OCI-M1 (cell line): ENCODE data around the gene BABAM1.

Source experiments
- DNase-seq: peaks from one replicate; lab custom pipeline; 2025; lab: John Stamatoyannopoulos, UW

BABAM1 gene

DNA sequence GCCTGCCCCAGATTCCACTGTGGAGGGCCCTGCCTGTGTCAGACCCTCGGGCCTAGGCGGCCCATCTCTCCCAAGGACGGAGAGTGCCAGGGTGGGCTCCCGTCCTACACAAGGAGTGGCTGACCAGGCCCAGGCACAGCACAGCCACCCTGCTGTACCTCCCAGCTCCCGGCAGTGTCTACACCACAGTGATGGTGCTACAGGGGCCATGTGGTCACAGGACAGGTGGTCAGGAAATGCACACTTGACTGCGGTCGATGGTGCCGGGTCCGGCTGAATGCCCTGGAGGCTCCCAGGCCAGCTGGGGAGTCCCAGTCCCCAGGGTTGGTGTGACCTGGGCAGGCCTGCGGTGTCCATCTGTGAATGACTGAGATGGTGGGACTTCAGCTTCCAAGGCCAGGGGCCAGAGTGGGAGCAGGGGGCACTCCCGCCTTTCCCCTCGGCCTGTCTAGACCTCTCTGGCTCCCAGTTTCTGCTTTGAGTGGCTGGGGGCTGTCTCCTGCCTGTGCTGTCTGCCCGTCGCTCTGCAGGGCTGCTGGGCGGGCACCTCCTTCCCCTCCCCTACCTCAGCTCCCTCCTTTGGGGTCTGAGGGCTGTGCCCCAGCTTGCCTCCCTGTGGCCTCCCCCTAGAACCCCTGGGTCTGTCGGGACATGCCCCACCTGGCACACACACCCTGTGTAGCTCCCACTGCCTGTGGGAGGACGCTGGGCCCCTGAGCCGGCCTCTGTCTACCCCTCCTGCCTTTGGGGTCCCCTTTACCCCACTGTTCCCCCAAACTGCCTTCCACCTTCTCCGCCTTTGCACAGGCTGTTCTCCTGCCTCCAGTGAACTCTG, 54.6 kb downstream of the BABAM1 start:
- no peak for DNase-seq

DNA sequence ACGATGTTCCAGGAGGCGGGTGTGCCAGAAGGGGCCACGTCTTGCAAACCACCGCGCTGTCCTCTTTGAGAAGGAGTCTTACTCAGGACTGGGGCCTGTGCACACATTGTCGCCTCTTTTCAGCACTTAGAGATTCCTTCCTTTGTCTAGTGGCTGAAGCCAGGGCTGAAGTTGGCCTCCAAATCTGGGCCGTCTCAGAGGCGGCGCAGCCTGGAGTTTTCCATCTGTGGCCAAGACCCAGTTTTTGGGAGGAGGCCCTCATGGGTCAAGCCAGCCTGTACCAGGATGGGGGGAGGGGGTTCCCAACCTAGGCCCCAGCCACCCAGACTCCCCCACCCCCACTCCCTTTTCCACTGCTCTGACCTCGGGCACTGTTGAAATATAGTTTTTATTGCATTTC, 55.6 kb downstream of the BABAM1 start:
- no peak for DNase-seq

DNA sequence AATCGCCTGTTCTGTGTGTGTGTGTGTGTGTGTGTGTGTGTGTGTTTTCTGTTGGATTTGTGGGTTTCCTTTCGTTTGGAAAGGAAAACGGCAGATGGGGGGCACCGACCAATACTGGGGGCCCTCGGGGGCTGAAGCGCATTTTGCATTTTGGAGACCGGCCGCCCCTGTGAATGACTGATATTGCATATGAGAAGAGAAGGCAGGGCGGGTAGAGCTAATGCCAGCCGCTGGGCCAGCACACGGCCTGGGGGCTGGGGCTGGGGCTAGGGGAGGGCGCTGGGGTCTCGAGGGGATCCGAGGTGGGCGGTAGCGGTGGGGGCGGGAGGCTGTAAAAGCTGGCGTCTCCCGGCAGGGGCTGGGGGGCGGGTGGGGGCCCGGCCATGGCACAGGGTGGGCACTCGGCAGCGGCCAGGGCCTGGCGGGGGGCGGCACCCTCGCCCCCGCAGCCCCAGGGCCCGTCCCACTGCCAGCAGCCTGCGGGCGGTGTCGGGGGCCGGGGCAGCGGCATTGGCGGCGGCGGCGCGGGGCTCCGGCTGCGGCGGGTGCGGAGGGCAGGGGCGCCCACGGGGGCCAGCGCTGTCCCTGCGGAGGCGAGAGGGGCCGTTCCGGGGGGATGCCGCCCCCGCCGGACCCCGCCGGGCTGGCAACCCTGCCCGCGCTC, 56.2 kb downstream of the BABAM1 start:
- DNase-seq: no peak

DNA sequence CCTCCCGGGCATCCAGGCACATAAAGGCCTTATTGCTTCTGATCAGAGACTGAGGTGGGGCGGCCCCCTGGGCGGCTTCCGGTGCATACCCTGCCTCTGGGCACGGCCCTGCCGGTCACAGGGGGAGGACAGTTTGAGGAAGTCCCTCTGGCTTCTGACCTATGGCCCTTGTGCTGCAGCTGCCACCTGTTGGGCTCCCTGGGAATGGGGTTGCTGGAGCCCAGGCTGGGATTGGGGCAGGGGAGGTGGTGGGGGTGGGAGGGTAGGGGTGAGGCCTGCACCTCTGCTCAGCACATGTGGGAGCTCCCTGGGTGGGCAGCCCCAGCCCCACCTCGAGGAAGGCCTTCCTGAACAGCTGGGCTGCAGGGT, 56.7 kb downstream of the BABAM1 start:
- DNase-seq: peak; percentile 54

DNA sequence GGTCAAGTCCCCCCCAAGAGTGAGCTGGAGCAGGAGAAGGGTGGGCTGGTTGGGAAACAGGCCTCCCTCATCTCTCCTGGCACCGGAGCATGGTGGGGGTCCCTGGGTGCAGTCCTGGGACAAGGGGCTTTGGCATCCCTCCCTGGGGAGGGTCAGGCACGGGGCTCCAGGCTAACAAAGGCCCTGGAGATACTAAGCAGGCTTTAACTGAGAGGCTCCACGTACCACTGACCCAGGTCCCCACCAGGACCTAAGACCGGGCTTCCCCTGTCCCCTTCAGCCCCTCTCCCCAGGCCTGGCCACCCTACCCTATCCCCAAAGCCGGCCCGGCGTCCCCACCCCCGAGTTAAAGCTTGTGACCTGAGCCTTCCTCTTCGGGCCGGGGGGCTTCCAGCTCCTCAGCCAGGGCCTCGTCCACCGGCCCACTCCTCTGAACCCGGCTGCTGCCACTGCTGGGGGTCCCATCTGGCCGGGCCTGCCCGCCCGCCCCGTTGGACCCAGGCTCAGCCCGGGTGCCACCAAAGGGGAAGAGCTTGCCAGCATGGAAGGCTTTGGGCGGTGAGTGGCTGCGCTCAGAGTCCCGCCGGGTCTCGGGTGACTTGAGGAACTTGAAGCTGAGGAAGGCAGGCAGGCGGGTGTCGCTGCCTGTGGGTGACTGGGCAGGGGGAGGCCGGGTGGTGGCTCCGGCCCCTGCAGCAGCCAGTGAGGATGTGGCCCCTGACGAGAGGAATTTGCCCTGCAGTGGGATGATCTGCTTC, 57.3 kb downstream of the BABAM1 start:
- no peak for DNase-seq

DNA sequence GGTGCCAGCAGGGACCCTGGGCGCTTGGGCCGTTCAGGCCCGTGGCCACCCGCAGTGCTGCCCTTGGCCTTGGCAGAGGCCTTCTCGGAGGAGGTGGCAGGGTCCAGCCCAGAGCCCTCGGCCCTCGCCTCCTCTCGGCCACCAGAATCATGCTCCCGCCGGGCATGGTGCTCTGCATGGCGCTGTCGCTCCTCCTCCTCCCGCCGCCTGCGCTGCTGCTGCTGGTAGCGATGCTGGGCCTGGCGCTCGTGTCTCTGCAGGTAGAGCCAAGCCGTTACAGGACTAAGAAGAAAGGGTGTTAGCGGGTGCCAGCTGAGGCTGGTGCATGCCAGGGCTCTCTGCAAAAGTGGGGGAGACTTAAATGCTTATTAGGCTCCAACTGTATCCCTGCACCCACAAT, 57.9 kb downstream of the BABAM1 start:
- no peak for DNase-seq

DNA sequence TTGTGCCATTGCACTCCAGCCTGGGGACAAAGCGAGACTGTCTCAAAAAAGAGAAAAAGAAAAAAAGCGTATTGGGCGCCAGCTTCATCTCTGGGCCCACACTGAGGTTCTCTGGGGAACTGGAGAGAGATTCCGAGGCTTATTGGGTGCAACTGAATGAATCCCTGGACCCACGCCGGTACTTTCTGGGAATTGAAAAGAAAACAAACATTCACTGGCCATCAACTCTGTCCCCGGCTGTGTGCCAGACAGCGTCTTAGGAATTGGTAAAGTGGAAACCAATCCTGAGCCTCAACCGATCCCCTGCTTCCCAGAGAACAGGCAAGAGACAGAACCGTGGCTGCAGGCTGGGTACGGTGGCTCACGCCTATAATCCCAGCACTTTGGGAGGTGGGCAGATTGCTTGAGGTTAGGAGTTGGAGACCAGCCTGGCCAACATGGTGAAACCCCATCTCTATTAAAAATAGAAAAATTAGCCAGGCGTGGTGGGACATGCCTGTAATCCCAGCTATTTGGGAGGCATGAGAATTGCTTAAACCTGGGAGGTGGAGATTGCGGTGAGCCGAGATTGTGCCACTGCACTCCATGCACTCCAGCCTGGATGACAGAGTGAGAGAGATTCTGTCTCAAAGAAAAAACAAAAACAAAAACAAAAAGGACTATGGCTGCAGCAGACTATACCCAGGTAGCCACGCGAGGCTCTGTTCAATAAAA, 58.8 kb downstream of the BABAM1 start:
- no peak for DNase-seq

DNA sequence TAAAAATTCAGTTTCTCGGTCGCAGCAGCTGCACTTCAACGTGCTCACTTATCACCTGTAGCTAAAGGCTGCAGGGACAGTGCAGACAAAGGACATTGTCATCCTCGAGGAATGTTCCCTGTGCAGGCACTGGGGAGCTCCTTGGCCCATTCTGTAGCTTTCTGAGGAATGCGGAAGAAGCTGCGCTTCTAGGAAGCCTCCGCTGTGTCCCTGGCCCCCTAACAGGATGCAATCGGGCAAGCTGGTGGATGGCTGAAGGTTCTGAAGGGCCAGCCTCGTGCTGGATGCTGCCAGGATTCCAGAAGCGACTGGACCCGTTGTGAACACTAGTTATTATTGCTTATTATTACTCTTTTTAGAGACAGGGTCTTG, 59.3 kb downstream of the BABAM1 start:
- DNase-seq: no peak

DNA sequence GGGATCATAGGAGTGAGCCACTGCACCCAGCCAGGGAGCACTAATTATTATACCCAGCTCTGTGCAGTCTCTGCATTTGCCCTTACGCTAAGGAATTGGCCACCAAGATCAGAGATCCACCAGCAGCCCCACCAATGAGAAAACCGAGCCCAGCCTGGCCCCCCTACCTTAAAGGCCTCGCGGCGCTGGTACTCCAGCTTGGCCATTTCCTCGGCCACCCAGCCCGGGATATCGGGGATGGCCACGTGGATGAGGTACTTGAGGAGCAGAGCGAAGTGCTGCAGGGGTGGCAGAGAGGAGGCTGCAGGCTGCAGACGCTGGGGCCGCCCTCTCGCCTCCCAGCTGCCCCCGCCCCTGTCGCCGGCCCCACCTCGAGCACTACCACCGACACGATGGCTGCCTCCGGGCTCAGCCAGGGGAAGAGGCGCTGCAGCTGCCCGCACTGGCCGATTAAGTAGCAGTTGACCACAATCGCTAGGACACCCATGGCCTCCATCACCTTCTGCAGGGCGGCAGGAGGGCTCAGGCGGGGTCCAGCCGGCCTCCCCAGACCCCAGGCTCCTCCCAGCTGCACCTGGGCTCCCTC, 59.9 kb downstream of the BABAM1 start:
- DNase-seq: no peak

DNA sequence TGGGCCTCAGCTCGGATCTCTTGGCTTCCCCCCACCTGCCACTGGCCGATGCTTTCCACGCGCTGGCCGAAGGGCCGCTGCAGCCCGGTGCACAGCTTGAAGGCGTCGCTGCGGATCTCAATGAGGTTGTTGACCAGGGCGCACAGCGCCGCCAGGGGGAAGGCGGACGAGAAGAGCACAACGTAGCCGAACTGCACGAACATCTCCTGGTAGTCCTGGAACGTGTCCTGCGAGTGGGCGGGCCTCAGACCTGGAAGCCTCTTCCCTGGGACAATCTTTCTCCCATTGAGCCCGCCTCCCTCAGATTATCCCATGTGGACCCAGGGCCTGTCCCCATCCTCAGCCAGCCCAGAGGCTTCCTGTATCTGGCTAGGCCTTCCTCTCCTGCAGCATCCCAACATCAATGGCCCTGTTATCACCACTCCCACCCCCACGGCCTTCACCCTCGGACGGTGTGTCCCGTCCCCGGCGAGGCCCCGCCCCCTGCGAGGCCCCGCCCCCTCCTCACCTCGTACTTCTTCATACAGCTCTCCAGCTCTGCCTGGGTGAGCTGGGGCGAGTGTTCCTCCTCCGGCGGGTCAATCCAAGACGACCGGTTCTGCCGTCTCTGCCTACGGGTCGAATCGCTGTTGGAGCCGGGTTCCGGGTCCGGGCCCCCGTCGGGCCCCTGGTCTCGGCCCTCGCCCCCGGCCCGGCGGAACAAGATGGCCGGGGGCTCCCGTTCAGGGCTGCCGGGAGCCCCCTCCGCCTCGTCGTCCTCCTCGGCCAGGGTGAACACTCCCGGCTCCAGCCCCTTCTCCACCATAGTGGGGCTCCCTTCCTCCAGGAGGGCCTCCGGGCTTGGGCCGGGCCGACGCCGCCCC, 60.6 kb downstream of the BABAM1 start:
- peak; percentile 77 for DNase-seq
